GM18526 (cell line): ENCODE data around the gene GRIN1.

Source experiments
- POLR2A ChIP-seq: IDR thresholded peaks from 3 replicates; pipeline ENCODE4 v1.6.1; 2011; ENCODE audit not compliant: insufficient read length; ENCODE audit errors: extremely low read depth

Gene GRIN1

DNA sequence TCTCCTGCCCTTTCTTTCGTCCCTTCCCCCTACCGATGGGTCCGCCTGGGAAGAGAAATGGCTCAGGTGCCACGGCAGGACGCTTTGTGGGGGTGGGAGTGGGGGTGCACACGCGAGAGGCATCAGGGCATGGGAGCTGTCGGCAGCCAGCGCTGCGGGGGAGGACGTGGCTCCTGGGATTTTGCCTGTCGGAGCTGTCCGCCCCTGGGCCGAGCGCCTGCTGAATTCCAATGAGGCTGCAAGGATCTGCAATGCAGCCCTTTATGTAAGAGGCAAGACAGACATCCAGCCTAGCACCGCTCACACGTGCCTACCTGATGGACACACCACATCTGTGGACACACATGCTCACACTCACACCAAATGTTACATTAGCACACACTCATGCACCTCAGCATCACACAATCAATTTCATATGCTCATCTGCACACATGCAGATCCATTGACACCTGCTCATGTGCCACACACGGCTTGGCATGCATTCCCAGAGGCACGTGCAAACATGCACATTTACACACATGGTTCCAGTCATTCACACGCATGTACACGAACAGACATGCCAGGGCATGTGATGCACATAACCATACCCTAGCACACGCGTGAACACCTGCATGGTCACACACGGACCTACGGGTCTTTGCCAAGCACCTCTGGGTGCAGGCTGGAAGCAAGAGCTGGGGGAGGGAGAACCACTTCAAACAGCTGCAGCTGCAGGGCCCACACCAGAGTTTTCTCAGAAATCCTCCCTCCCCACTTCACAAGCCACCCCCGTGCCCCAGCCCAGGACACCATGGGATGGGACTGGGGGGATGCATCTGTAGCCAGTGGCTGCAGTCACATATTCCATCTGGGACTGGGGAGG, 1.4 kb downstream of the GRIN1 start:
- TF ChIP-seq POLR2A: no peak

GRCh38 chr9:137141050-137141810, 2.3 kb downstream of the GRIN1 start:
- no peak for TF ChIP-seq POLR2A

DNA sequence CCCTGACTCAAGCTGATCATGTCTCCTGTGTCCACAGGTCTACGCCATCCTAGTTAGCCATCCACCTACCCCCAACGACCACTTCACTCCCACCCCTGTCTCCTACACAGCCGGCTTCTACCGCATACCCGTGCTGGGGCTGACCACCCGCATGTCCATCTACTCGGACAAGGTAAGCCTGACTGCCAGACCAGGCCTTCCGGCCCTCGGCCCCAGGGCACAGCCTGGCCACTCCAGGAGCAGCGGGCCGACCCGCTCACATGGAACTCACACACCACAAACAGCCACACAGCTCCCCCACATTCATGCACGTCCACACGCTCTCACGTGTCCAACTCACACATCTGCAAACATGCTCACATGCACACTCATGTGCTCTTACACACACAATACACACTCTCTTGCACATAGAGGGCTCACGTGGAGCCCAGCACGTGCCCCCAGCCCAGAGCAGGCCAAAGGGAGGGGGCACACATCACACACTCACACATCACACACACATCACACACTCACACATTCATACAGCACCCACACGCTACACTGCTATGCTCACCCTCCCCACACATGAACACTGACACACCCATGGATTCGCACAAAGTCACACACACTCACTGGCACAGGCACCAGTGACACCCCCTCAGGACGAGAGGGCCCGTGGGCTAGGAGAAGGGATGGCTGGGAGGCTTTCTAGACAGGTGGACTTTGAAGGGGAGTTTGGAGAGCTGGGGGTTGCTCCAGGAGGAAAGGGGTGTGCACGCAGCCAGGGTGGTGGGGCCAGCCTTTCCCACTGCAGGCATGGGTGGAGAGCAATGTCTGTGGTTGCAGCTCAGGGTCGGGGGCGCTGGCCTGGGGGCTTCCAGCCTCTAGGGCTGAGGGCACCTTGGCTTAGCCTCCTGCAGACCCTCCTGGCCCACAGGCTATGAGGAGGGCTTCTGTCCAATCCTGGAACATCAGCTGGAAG, 3.3 kb downstream of the GRIN1 start:
- TF ChIP-seq POLR2A: no peak

DNA sequence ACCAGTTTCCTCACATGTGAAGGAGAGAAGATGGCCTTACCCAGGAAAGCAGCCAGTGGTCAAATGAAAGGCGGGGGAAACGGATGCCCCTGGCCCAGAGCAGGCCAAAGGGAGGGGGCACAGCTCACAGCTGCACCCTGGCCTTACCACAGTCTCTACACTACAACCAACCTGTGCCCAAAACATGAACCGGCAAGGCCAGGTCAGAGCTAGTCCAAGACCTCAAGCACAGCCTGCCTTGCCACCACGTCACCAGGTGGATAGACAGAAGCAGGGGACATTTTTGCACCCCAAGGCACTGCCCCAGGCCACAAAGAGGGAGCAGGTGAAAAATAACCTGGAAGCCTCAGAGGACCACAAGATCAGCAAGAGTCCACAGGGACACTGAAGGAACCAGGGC, 4.5 kb downstream of the GRIN1 start:
- TF ChIP-seq POLR2A: no peak

- TF ChIP-seq POLR2A: no peak
These were observed 7.0 kb downstream of the GRIN1 start for GRCh38 chr9:137145731-137146526.

DNA sequence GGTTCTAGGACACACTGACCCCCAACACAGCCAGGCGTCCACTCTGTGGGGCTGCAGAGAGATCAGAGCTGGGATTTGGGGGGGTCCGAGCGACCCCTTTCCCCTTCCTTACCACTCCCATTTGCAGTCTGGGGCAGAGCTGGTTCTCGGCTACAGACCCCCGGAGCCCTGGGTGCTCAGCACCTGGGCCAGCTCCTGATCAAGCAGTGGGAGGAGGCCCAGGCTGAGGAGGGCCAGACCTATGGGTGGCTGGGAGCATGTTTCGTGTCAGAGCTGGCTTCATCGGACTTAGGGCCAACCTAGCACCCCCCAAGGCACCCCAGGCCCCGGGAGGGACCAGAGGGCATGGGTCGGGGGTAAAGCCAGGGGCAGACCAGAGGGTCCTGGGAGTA, 7.6 kb downstream of the GRIN1 start:
- no peak for TF ChIP-seq POLR2A

- TF ChIP-seq POLR2A: no peak
These were observed 8.3 kb downstream of the GRIN1 start for GRCh38 chr9:137147091-137147792.

GRCh38 chr9:137147793-137148160, 8.8 kb downstream of the GRIN1 start:
- TF ChIP-seq POLR2A: no peak

GRCh38 chr9:137148242-137148641, 9.3 kb downstream of the GRIN1 start:
- TF ChIP-seq POLR2A: no peak

GRCh38 chr9:137148661-137149060, 9.7 kb downstream of the GRIN1 start:
- no peak for TF ChIP-seq POLR2A

- no peak for TF ChIP-seq POLR2A
These were observed 10.4 kb downstream of the GRIN1 start for GRCh38 chr9:137149363-137149762.

GRCh38 chr9:137149942-137150616, 11.1 kb downstream of the GRIN1 start:
- TF ChIP-seq POLR2A: no peak
